Amygdala (tissue), 56 donors: ENCODE data around the gene TUBGCP6.

ENCODE experiments used
- DNase-seq, 56 donors: peaks; one replicate each; lab custom pipeline; 2025; lab: John Stamatoyannopoulos, UW

TUBGCP6 gene

DNA sequence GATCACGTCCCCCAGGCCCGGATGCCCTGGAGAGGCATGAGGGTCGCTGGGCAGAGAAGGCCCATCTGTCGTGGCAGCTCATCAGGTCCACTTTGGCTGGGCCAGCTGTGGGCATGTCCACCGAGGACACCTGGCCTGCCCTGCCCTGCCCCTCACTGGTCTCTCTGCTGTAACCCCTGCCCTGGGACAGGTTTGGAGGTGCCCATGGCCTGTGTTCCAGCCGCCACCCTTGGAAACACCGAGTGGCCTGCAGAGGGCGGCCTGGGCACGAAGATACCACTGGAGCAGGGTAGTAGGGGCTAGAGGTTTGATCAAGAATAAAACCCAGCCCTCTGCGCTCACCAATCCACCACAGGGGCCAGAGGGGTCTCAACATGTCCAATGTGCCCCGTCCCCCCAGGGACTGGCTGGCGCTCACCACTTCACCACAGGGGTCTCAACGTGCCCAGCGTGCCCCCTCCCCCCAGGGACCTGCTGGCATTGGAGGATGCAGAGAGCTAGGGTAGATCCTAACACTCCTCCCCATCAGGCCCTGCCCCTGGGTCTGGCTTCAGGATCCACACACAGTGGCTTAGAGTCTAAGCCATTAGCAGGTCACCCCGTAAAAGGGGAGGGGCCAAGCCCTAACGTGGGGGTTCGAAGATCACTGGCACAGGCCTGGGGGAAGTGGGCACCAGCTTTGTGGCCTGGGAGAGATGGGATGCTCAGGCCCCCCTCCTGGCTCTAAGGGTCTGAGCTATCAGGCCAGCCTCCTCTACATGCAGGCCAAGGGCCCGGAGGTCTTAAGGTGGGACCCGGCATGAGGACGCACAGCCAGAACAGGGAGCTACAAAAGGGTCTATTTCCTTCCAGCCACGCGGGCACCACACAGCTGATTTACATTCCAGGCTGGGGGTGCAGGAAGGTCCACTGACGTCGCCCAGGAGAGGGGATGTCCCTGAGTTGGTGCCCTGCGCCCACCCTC lies 7.5 kb upstream of the TUBGCP6 start:
- DNase-seq = peak in 17 of 56 donors; percentile 10 to 65 (median 35)

DNA sequence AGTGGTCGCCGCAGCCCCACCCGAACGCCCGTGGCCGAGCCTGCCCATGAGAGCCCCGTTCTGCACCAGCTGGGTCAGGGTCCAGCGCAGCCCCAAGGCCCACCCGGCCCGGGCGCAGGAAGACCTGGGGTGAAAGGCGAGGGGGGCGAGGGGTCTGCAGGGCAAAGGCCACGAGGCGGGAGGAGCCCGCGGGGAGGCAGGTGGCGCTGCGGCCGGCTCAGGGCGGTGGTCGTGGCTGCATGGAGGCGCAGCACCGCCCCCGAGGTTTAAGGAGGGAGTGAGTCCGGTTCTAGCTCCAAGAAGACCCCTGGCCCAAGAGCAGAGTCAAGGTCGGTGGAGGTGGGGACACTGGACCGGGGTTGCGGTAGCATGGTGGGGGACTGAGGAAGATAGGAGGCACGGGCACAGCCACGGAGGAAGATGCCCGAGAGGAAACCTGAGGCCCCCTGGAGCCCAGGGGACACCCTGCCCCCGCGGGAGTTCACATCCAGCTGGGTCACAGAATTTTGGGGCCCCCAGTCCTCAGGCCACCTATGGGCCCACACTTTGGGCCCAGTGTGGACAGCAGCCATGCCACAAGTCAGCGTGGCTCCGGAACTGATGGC lies 6.8 kb upstream of the TUBGCP6 start:
- DNase-seq = no peak

DNA sequence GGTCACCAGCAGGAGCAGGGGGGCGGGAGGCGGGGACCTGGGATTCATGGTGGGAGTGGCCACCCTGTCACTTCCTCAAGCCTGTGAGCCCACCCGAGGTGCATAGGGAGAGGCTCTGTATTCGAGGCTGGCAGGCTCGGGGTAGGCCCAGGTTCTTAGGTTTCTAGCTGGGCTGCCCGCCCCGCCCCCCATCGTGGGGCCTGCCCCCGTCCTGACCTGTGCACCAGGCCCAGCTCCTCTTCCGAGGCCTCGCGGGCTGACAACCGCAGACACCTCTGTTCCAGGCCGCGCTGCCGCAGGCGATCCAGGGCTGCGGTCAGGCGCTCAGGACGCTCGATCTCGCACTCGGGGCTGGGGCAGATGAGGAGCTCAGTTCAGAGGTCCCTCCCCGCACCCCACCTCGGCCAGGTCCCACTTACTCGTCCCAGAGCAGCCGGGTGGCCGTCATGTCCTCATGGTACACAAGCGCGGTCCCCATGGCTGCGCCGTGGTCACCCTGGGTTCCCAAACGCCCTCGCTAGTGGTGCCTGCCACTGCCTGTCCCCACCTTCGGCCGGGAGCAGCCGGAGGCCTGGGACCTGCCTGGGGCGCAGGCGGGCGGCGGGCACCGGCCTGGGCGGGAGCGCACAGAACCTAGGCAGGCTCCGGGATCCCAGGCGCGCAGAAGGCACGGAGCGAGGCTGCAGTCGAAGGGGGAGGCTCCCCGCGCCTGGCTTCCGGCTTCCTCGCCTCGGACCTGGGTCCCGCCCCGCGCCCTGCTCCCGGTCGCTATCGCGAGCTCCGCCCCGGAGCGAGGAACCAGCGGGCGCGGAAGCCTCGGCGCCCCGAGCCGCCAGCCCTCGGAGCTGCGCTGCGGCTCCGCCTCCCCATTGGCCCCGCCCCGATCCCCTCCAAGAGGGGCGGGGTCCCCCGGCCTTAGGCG lies 6.0 kb upstream of the TUBGCP6 start, which contains the start of gene HDAC10:
Gene HDAC10 (minus strand): TSS at position 711 of the 922 bp plus-strand sequence. CDS start 233 bp downstream, at position 478.
- DNase-seq = peak in 7 of 56 donors; percentile 11 to 49 (median 29)

DNA sequence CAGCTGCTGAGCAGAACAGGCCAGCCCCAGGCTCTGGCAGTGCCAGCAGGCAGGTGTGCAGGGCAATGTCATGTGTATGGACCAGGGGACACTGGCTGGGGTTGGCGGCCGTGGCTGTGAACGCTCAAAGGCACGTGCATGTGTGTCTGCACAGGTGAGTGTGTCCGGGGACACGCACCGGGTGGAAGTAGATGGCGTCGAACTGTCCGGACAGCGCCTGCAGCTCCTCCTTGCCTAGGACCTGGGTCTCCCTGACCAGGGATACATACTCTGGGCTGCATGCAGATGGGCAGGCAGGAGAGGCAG lies 5.4 kb upstream of the TUBGCP6 start:
- DNase-seq = no peak

DNA sequence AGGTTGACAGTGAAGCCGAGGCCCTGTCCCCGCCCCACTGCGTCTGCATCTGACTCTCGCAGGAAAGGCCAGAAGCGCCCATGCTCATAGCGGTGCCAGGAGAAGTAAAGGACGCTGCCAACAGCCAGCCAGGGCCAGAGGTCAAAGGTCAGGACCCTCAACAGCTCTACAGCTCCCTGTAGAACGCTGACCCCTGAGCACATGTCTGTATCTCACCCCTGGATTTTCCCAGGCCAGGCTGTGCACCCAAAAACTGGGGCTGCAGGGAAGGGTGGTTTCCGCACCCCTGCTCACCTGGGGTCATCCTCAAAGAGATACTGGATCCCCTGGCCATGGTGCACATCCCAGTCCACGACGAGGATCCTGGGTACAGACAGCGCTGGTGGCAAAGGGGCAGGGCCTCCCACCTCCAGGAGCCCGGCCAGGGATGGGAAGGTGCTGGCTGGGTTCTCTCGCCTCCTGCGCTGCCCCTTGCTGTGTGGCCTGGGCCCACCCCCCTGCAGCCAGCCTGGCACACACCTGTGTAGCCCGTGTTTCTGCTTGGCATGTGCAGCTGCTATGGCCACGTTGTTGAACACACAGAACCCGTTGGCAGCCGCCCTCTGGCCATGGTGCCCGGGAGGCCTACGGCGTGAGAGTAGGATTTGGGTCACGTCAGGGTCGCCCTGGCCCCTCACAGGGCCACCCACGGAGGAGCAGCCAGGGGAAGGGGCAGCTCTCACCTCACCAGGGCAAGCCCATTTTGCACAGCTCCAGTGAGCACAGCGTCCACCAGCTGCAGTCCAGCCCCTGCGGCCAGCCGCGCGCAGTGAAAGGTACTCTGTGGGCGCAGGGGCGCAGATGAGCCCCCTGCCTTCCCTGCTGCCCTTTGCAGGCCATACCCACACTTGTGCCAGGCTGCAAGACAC lies 4.8 kb upstream of the TUBGCP6 start:
- DNase-seq = no peak

DNA sequence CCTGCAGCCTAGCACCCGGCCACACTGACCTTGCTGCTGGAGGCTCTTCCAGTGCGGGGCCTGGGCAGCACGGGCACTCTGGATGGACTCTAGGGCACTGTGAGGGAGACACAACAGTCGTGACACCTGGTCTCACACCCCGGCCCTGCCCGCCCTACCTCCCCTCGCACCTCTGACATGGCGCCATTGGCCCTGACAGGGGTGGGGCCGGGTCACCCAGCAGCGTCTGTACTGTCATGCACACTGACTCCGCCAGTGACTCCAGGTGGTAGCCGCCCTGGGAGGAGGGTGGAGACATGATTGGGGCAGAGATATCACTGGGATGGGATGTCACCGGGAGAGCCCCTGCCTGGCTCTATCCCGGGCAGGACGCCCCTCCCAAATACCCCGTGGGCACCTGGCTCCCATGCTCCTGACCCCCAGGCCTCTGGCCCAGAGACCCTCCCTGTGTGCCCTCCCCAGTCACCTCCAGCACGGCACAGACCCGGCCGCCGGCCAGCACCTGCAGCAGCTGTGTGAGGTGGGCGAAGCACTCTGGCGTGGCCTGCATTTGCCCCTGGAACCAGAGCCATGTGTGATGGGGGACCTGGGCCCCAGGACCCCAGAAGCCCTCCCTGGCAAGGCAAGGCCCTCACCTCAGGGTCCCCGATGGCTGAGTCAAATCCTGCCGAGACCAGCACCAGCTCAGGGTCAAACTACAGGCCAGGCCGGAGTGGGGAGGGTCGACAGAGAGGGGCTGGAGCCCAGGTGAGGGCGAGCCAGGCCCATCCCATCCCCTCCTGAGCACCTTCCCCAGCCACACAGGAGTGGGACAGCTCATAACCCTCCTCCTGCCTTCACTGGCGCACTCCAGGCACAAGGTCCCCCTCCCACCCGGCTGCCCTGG lies 3.6 kb upstream of the TUBGCP6 start:
- no peak for DNase-seq

DNA sequence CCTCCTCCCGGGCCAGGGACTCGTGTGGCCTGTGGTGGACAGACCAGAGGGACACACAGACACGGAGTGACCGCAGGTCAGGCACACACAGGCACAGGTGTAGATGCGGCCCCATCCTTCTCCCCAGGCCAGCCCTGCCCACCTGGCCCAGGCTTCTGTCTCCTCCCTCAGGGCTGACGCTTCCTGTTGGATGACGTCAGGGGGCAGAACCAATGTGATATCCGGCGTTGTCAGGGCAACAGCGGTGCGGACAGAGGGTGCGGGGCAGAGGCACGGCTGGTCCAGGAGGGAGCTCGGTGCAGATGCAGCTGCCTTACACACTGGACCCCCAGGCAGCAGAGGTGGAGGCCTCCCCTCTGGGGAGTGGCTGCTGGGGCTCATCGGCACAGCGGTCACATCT lies 2.9 kb upstream of the TUBGCP6 start:
- peak in 6 of 56 donors; percentile 17 to 47 (median 24) for DNase-seq

DNA sequence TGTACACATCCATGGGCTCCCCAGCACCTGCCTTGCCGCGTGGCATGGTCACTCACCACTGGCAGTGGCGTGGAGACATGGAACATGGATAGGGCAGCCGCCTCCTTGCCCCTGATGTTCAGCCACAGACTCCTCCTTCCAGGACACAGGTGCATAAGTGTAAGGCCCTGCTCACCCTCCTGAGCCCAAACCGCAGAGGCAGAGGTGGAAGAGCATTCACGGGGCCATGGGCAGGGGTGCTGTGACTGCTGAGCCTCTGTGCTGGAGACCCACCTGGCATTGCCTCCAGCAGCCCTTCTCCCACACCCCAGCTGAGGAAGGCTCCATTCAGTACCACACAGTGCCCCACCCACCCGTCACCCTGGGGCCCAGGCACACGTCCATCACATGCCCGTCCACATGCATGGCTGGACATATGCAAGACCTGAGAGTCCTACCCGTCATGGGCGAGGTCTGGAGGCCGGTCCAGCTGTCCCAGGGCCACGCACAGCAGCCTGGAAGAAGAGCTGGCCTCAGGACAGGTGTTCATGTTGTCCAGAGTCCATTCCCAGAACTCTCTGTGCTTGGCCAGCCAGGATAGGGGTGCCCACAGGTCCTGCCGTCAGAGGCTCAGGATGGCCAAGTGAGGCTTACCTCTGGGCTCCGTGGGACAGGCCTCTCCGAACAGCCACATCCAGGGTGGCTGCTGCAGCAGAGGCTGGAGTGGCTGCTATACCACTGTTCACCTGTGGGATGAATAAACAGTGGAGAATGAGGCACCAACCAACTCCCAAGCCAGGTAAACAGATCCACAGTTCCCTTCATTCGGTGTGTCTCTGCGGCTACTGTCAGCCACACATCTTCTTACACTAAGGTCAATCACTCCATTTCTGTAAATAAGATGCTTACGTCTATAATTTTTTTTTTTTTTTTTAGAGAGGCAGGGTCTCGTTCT lies 1.7 kb upstream of the TUBGCP6 start:
- no peak for DNase-seq

DNA sequence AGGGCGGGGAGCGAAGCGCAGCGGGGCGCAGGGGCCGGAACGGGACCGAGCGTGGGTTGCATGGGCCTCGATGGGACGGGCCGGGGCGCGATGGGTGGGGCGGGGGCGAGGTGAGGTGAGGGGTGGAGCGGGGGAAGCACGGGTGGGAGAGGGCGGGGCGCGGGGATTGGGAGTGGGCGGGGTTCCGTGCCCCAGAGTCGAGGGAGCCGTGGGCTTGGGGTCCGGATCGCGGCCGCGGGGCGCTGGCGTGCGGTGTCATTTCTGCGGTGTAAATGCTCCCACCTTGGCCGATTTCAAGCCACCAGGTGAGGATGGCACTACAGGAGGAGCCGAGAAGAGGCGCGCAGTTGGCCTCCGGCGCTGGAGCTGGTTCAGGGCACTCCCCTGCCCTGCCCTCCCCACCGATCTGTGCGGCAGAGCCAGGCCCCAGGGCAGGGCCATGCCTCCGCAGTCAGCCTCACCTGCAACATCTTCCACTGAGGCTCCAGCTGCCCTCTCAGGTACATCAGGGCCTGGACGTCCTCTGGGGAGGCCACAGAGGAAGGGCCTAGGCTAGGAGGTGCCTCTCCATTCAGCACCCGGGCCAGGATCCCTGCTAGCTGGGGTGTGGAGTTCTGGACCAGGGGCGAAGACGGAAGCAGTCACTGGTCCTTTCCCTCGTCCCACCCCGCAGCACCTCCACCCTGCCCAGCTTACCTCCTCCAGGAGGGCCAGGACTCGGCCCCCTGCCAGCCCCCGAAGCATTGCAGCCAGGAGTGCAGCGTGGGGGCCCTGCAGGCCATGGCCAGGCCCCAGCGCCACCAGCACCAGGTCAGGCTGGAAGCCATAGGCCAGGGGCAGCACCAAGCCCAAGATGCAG lies 620 bp upstream of the TUBGCP6 start:
- DNase-seq = no peak

DNA sequence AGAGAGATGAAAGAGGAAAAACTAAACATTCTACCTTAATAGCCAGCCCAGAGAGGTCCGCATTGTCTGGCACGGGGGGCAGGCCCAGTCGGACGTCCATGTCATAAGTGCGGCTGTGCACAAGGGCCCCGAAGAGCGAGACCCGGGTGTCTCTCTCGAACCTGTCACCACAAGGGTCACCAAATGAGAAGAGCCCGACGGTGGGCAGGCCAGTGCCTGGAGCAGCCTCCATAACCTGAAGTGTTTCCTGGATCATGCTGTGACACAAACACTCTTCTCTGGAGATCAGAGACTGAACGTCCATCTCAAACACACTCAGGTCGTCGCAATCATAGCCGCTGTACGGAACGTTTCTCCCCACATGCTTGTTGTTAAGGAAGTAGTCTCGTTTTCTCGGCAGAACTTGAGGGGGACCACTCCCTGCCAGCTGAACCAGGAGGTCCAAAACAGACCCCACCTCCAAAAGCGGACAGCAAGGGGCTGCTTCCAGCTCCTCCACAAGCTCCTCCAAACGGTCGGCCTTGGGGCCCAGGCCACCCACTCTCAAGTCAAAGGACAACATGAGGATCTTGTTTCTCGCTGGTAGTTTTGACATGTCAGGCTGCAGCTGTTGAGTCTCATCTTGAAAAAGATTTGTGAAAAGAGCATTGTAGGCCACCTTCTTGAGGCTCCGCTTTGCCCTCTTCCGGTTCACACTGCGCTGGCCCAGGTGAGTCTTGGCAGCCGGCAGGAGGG lies 971 bp downstream of the TUBGCP6 start:
- DNase-seq = no peak

DNA sequence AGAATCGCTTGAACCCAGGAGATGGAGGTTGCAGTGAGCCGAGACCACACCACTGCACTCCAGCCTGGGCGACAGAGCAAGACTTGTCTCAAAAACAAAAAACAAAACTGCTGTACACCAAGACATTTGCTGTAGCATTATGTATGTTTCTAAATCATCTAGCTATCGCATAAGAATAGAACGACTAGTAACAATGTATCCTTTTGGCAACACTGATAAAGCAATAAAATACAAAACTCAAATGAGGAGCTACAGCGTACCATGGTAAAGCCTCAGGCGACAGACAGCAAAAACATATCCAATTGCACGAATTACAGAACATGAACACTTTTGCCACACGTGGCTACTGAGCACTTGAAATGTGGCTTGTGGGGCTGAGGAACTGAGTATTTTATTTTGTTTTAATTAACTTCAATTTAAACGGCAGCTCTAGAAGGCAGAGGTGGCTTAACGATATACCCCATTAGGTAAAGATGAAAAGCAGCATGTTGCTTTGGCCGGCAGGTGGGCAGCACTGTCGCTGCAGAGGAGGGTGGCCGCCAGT lies 2.3 kb downstream of the TUBGCP6 start:
- no peak for DNase-seq

DNA sequence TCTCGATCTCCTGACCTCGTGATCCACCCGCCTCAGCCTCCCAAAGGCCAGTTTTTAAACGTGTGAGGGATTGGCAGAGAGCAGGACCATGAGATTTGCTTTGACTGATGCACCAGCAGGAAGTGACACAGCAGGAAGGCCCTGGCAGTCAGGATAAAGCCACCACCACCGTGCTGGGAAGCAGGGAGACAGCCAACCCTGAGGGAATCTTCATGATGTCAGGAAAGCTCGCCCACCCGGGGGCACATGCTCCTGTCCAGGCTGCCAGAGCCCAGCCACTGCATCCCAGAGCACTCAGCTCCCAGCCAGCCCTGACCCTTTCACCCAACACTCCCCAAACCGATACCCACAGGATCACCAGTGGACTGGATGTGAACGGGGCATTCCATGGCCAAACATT lies 6.1 kb downstream of the TUBGCP6 start:
- no peak for DNase-seq

DNA sequence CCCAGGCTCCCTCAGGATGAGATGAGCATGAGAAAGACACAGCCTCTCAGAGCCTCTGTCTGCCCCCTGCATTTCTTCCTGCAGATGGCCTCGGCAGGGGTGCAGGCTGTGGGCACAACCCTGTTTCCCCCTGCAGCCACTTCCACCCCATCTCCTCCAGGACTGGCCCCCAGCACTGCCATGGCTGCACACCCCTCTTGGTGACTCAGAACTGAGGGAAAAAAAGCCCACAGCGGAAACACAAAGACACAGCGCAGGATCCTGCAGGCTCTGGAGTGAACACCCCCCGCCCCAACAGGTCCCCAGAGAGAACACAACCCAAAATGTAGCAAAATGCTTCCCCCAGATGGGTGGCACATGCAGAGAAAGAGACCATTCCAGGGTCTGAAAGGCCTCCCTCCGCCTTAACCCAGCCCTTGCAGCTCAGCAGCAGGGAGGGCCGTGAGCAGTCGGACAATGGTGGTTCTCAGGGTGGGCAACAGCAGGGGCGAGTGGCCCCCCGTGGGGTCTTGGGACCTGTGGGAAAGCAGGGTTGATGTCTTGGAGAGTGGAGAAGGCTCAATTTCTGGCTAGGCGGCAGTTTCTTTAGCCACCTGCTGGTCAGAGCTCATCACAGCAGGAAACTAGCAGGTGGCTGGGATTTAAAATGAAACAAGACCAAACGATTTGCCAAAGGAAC lies 8.0 kb downstream of the TUBGCP6 start:
- no peak for DNase-seq

DNA sequence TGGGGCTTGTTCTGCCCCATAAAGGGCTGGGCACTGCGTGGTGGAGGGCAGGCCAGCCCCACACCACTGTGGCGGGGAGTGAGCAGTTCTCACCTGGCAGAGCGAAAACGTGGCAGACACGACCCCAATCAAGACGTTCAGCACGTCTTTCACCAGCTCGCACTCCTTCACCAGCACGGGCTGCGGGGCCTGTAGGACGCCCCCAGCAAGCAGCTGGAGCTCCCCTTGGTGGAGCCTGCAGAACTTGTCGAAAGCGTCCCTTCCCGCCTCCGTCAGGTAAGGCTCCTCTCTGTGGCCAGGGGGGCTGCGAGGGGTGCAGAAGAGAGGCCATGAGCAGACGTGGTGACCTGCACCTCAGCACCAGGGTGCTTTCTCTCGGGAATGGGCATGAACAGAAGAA lies 11.6 kb downstream of the TUBGCP6 start:
- no peak for DNase-seq
